PFSK-1 (cell line): ENCODE measurements around the gene FAM180A.

ENCODE experiments used
- FOXP2 ChIP-seq: optimal IDR thresholded peaks from 2 replicates; pipeline ENCODE3; 2011; ENCODE audit warnings: borderline replicate concordance, control low read depth, inconsistent platforms; ENCODE audit not compliant: insufficient read depth; ENCODE audit errors: extremely low read length, extremely low read depth
- POLR2AphosphoS5 ChIP-seq: IDR thresholded peaks from 2 replicates; pipeline ENCODE4 v1.6.1; 2012; ENCODE audit warnings: low read depth, mild to moderate bottlenecking, control low read depth, low read length, moderate library complexity
- SIN3A ChIP-seq: IDR thresholded peaks from 2 replicates; pipeline ENCODE4 v1.6.1; 2012; ENCODE audit warnings: mild to moderate bottlenecking, low read length, moderate library complexity, borderline replicate concordance; ENCODE audit not compliant: insufficient read depth
- TAF1 ChIP-seq: IDR thresholded peaks from 2 replicates; pipeline ENCODE4 v1.6.1; 2012; ENCODE audit warnings: low read length, control low read depth, borderline replicate concordance; ENCODE audit not compliant: insufficient read depth
- TF ChIP-seq, protein P1 (sequence below), 2 experiments: IDR thresholded peaks; 2 replicates each; pipeline versions ENCODE4 v1.6.1 to v1.8.0; 2011 to 2012; ENCODE audit warnings: low read depth in 2 of 2, low read length in 2 of 2, control low read depth in 1 of 2, inconsistent platforms in 1 of 2, mild to moderate bottlenecking in 1 of 2, moderate library complexity in 1 of 2; ENCODE audit not compliant: insufficient read depth in 1 of 2

The FAM180A gene

DNA sequence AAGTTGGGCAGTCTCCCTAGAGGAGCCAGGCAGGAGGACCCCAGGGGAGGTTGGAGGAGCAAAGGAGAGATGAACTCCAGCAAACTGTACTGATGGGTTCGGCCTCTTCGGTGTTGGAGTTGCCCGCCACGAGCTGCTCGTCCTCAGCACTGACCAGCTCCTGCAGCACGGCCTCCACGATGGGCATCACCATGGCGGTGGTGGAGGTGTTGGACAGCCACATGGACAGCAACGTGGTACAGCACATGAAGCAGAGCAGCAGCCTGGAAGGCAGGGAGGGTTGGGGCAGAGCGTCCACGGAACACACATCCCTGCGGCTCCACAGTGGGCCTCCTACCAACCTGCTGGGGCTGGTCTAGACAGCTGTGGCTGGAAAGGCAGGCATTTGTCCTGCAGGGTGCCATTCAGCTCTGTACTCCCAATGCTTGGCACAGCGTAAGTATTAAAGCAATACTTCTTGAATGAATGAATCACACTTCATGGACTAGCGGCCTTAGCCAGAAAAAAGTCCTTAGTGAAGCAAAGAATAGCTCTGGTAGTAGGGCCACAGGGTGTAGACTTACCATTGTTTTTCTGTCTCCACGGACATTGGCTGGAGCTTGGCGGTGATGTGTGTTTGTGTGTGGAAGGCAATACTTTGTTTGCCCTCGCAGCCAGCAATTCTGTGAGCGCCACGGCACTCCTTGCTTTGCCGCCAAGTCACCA, 42.4 kb downstream of the FAM180A start:
- no peak for TF ChIP-seq POLR2AphosphoS5
- TF ChIP-seq, protein P1, sequence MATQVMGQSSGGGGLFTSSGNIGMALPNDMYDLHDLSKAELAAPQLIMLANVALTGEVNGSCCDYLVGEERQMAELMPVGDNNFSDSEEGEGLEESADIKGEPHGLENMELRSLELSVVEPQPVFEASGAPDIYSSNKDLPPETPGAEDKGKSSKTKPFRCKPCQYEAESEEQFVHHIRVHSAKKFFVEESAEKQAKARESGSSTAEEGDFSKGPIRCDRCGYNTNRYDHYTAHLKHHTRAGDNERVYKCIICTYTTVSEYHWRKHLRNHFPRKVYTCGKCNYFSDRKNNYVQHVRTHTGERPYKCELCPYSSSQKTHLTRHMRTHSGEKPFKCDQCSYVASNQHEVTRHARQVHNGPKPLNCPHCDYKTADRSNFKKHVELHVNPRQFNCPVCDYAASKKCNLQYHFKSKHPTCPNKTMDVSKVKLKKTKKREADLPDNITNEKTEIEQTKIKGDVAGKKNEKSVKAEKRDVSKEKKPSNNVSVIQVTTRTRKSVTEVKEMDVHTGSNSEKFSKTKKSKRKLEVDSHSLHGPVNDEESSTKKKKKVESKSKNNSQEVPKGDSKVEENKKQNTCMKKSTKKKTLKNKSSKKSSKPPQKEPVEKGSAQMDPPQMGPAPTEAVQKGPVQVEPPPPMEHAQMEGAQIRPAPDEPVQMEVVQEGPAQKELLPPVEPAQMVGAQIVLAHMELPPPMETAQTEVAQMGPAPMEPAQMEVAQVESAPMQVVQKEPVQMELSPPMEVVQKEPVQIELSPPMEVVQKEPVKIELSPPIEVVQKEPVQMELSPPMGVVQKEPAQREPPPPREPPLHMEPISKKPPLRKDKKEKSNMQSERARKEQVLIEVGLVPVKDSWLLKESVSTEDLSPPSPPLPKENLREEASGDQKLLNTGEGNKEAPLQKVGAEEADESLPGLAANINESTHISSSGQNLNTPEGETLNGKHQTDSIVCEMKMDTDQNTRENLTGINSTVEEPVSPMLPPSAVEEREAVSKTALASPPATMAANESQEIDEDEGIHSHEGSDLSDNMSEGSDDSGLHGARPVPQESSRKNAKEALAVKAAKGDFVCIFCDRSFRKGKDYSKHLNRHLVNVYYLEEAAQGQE (IDR thresholded peaks at IDR 0.05; ENCODE audit: insufficient read depth in 1 of 2, low read depth in 2 of 2, low read length in 2 of 2): no peak
- TF ChIP-seq FOXP2: no peak
- no peak for TF ChIP-seq SIN3A
- TF ChIP-seq TAF1: no peak

DNA sequence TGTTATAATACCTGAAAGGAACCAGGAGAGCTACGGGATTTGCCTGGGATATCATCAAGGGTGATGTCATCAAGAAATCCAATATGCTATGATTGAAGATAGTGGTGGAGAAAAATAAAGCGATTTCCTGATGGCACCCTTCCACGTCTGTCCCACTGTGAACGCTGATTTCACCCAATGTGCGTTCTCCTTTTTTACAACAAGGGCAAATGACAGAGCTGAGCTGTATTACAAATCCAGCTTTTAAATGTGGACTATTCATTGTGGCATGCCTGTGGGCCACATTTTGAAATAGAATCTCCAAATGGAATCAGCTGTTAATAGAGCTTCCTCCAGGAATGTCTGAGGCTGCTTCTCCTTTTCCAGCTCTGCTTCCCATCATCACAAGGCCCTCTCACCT, 43.9 kb downstream of the FAM180A start:
- no peak for TF ChIP-seq POLR2AphosphoS5

DNA sequence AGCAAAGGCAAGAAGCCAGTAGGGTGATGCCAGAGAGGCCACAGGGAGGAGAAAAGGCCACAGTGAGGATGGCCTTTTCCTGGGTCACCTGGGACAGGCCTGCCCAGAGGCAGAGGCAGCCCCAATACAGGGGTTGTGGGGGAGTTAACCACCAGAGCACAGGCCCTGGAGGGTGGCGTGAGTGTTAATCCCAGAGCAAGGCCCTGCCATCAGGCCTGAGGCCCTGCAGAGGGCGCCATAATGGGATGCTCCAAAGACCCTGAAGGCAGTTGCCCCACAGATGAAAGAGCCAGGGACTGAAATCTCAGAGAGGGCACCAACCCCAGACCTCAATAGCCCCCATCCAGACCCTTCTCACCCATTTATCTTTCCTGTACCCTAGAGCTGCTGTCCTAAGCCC, 44.5 kb downstream of the FAM180A start:
- no peak for TF ChIP-seq TAF1
- no peak for TF ChIP-seq FOXP2
- TF ChIP-seq POLR2AphosphoS5: no peak
- no peak for TF ChIP-seq SIN3A
- TF ChIP-seq, protein P1 (IDR thresholded peaks at IDR 0.05; ENCODE audit: insufficient read depth in 1 of 2, low read depth in 2 of 2, low read length in 2 of 2): no peak

DNA sequence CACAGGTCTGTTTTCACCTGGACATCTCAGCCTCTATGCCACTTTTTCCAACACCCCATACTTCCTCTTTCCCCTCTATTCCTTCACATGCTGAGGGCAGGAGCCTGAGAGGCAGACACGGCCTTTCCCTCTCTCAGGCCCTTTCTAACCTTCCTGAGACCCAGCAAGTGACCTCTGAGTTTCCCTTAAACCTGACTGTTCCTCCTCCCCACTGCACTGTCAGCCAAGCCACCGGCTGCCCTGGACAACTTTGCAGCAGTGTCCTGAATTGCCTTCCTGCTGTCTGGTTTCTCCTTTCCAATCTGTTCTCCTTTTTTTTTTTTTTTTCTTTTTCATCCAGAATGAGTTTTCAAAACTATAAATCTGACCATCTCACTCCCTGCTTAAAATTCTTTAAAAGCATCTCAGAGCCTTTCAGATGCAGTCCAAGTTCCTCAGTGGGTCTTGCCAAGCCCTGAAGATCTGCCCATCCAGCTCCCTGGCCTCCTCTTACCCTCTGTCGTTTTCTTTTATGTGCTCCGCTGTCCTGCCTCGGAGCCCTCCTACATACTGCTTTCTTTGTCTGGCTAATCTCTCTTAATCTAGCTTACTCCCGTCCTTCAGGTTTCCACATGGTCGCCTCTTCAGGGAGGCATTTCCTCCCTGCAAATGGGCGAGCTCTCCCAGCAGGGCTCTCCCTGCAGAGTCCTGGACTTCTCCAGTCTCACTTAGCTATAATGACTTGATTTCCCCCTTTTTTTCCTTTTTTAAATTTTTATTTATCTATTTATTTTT, 51.1 kb downstream of the FAM180A start:
- no peak for TF ChIP-seq TAF1
- TF ChIP-seq SIN3A: no peak
- TF ChIP-seq POLR2AphosphoS5: no peak
- no peak for TF ChIP-seq FOXP2
- TF ChIP-seq, protein P1 (IDR thresholded peaks at IDR 0.05; ENCODE audit: insufficient read depth in 1 of 2, low read depth in 2 of 2, low read length in 2 of 2): no peak

DNA sequence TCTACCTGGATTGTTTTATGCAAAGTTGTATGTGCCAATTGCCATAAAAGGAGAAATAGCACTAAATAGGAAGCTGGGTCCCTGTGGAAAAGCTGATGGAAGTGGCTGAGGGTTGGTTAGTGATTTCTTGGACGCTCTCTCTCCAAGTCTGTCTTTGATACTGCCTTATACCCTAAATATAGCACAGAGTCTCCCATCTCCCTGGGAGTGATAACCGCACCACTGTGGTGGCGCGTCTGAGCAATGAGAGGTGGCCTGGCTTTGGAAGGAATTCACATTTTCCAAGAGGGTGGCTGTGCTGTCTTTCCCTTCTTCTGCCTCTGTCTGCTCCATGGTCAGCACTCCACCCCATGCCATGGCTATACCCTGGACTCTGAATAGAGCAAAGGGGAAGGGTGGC, 55.1 kb downstream of the FAM180A start:
- no peak for TF ChIP-seq SIN3A
- TF ChIP-seq, protein P1 (IDR thresholded peaks at IDR 0.05; ENCODE audit: insufficient read depth in 1 of 2, low read depth in 2 of 2, low read length in 2 of 2): no peak
- no peak for TF ChIP-seq TAF1
